LNCAP (cell line): ENCODE data around the gene PKN1.
A peak's percentile ranks its signal among the peaks of the same experiment; 100 is the strongest.

Experiments
- TF ChIP-seq, protein P1 (sequence below): fragments of 450-650 bp; IDR thresholded peaks from 2 replicates; pipeline ENCODE4 v1.5.1; 2017; ENCODE audit warnings: mild to moderate bottlenecking

Gene PKN1

DNA sequence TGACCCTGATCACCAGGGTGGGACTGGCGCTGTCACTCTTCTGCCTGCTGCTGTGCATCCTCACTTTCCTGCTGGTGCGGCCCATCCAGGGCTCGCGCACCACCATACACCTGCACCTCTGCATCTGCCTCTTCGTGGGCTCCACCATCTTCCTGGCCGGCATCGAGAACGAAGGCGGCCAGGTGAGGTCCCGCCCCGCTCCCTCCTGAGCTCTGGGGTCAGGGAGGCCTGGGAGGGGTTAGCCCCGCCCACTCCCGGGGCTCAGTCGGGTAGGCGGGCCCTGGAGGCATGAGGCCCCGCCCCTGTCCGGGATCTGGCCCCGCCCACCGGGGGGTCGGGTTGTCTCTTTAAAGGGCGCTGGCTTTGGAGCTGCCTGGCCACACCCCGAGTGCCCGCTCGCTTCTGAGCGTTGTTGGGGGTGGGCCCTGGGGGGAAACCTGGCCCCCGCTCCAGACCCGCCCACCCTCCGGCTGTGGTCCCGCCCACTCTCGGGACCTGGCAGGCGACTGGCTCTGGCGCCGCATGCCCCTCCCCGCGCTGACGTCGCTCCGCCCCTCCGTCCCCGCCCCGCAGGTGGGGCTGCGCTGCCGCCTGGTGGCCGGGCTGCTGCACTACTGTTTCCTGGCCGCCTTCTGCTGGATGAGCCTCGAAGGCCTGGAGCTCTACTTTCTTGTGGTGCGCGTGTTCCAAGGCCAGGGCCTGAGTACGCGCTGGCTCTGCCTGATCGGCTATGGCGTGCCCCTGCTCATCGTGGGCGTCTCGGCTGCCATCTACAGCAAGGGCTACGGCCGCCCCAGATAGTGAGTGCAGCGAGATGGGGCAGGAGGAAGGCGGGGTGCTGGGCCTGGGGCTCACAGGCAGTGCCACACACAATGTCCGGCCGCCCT is 27.1 kb upstream of the PKN1 start:
- TF ChIP-seq, protein P1, sequence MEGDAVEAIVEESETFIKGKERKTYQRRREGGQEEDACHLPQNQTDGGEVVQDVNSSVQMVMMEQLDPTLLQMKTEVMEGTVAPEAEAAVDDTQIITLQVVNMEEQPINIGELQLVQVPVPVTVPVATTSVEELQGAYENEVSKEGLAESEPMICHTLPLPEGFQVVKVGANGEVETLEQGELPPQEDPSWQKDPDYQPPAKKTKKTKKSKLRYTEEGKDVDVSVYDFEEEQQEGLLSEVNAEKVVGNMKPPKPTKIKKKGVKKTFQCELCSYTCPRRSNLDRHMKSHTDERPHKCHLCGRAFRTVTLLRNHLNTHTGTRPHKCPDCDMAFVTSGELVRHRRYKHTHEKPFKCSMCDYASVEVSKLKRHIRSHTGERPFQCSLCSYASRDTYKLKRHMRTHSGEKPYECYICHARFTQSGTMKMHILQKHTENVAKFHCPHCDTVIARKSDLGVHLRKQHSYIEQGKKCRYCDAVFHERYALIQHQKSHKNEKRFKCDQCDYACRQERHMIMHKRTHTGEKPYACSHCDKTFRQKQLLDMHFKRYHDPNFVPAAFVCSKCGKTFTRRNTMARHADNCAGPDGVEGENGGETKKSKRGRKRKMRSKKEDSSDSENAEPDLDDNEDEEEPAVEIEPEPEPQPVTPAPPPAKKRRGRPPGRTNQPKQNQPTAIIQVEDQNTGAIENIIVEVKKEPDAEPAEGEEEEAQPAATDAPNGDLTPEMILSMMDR, result peak; percentile 88

DNA sequence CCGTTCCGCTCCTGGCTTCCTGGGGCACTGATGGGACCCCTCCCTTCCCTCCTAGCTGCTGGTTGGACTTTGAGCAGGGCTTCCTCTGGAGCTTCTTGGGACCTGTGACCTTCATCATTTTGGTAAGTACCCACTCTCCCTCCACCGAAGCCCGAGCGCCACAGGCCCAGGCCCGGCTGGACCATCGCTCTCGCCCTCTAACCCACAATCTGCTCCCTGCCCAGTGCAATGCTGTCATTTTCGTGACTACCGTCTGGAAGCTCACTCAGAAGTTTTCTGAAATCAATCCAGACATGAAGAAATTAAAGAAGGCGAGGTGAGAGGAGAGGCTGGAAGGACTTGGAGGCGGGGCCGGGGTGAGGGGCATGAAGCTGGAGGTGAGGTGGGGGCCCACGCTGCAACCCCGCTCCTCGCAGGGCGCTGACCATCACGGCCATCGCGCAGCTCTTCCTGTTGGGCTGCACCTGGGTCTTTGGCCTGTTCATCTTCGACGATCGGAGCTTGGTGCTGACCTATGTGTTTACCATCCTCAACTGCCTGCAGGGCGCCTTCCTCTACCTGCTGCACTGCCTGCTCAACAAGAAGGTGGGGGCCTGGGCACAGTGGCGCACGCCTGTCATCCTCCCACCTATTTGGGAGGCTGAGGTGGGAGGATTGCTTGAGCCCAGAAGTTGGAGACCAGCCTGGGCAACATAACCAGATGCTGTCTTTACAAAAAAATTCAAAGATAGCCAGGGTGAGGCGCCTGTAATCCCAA is 26.3 kb upstream of the PKN1 start:
- TF ChIP-seq, protein P1, result no peak

DNA sequence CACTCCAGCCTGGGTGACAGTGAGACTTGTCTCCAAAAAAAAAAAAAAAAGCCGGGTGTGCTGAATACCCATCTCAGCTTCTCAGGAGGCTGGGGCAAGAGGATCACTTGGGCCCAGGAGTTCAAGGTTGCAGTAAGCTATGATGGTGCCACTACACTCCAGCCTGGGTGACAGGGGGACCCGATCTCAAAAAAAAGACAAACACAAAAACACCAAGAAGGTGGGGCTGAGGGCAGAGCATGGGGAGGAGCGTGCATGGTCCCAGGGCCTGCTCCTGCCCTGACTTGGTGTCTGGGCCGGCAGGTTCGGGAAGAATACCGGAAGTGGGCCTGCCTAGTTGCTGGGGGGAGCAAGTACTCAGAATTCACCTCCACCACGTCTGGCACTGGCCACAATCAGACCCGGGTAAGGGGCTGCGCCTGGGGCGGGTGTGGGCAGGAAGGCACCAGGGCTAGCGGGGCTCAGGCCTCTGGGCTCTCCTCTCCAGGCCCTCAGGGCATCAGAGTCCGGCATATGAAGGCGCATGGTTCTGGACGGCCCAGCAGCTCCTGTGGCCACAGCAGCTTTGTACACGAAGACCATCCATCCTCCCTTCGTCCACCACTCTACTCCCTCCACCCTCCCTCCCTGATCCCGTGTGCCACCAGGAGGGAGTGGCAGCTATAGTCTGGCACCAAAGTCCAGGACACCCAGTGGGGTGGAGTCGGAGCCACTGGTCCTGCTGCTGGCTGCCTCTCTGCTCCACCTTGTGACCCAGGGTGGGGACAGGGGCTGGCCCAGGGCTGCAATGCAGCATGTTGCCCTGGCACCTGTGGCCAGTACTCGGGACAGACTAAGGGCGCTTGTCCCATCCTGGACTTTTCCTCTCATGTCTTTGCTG is 25.3 kb upstream of the PKN1 start:
- TF ChIP-seq, protein P1, result no peak

DNA sequence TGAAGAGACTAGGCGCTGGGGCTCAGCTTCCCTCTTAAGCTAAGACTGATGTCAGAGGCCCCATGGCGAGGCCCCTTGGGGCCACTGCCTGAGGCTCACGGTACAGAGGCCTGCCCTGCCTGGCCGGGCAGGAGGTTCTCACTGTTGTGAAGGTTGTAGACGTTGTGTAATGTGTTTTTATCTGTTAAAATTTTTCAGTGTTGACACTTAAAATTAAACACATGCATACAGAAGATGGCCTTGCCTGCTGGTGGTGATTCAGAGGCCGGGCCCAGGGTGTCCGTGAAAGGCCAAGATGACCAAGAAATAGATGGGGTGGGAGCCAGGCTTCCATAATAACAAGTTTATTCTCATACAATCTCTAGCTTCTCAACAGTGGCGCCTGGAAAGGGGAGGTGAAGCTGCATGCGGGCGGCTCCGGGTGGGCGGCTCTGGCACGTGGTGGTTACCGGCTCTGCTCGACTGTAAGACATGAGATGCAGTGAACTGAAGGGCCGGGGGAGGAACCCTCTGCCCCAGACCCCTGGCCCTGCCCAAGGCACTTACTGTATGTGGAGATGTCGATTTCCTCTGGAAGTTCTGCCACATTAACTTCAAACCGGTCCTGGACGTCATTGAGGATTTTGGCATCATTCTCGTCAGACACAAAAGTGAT is 24.5 kb upstream of the PKN1 start:
- TF ChIP-seq, protein P1, result no peak

DNA sequence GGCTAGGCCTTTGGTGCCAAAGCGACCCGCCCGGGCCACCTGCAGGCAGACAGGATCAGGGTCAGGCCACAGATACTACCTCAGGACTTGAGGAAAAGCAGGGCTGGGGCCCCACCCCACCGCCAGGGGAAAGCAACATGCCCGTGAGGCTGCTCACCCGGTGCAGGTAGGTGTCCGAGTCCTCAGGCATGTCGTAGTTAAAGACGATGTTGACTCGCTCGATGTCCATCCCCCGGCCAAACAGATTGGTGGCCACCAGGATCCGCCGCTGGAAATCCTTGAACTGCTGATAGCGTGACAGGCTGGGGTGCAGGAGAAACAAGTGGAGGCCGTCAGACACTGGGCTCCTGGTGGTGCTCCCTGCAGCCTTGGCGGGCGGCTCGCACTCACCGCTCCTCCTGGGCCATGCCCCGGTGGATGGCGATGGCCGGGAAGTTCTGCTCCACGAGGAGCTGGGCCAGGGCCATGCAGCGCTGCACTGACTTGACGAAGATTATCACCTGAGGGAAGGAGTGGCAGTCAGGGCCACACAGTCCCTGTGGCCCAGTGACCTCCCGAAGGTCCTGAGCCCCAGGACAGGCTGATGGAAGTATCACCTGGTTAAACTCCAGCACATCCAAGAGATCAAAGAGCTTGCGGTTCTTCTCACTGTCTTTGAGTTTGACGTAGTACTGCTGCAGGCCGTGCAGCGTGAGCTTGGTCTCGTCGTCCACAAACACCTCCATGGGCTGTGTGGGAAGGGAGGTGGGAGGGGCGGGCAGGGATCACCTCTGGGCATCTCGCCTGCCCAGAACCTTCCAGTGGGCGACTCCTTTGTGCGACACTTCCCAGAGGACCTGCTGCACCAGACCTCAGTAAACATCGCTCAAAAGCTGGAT is 23.7 kb upstream of the PKN1 start:
- TF ChIP-seq, protein P1, result no peak

DNA sequence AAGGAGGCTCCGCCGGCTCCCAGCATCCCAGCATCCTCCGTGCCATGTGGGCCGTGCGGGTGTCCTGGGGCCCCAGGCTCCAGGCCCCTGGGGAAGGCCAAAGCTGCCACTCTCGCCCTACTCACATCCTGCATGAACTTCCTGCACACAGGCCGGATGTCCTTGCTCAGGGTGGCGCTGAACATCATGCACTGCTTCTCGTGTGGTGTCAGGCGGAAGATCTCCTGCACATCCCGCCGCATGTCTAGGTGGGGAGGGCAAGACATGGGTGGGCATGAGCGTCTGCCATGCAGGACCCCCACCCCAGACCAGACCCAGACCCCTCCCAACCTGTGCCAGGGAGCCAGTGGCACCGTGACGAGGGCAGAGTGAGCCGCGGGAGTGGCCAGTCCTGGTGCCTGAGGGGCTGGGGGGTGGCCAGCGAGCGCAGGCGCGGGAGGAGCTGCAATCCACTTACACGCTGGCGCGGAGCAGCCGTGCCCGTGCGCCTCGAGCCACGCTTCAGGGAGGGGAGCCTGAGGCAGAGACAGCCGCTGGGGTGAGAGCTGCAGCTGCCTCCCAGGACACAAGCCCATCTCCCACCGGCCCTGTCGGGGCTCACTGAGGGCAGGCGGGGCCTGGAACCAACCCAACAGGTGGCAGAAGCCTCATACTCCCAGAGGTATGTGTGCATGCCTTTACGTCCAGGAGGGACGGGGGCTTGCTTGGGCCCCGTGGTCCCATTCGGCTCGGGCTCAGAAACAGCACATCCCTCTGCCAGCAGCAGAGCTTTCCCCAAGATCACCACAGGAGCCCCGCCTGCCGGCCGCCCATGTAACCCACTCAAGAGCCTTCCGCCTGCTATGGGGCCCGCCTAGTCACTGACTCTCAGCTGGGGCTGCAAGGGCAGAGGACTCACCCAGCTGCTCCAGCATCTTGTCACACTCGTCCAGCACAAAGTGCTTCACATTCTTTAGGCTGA is 22.7 kb upstream of the PKN1 start:
- TF ChIP-seq, protein P1, result no peak
